Measurements from ENCODE around the gene RGS16.

DNA sequence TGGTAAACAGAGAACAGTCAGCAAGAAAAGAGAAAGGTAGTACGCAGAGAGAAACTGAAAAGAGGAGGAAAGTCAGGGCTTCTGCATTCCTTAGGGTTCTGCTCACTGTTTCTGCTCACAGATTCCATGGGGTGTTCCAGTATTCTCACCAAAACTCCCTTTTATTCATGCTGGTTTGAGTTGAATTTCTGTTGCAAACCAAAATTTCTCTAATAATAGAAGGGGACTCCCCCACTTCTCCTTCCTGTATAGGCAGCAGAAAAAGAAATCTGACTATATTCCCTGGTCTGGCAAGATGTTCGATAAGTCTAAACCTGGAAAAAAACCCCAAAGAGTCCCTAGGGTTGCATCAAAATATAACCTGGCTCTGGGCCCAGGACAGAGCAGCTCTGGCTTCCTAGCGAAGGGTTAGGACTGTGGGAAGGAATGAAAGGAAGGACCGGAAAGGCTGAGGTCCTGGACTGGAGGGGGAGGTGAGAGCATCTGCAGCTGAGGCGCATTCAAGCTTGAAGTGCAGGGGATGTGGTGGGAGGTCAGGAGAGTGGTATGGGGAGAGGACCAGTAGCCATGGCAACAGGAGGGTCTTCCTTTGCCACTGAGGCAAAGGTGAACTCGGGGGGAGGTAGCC lies 18.8 kb upstream of the RGS16 start:
- TF ChIP-seq USF1 (IDR thresholded peaks at IDR 0.05; ENCODE audit: borderline replicate concordance, low read depth): no peak
- no peak for TF ChIP-seq EP300 (IDR thresholded peaks at IDR 0.05; ENCODE audit: borderline replicate concordance in 1 of 2, low read depth in 1 of 2, low read length in 1 of 2)
- TF ChIP-seq SIN3A (IDR thresholded peaks at IDR 0.05; ENCODE audit: borderline replicate concordance, low read depth, low read length): no peak
- TF ChIP-seq, protein P1, sequence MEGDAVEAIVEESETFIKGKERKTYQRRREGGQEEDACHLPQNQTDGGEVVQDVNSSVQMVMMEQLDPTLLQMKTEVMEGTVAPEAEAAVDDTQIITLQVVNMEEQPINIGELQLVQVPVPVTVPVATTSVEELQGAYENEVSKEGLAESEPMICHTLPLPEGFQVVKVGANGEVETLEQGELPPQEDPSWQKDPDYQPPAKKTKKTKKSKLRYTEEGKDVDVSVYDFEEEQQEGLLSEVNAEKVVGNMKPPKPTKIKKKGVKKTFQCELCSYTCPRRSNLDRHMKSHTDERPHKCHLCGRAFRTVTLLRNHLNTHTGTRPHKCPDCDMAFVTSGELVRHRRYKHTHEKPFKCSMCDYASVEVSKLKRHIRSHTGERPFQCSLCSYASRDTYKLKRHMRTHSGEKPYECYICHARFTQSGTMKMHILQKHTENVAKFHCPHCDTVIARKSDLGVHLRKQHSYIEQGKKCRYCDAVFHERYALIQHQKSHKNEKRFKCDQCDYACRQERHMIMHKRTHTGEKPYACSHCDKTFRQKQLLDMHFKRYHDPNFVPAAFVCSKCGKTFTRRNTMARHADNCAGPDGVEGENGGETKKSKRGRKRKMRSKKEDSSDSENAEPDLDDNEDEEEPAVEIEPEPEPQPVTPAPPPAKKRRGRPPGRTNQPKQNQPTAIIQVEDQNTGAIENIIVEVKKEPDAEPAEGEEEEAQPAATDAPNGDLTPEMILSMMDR (IDR thresholded peaks at IDR 0.05): no peak
- TF ChIP-seq POLR2AphosphoS5 (IDR thresholded peaks at IDR 0.05; ENCODE audit: low read depth, low read length): no peak
- no peak for TF ChIP-seq TAF1 (IDR thresholded peaks at IDR 0.05; ENCODE audit: borderline replicate concordance, low read depth, low read length)
- no peak for TF ChIP-seq JUND (IDR thresholded peaks at IDR 0.05)
- TF ChIP-seq RAD21 (IDR thresholded peaks at IDR 0.05; ENCODE audit: low read length): no peak
- no peak for TF ChIP-seq CHD2 (IDR thresholded peaks at IDR 0.05; ENCODE audit: low read length, partially characterized antibody)
- no peak for TF ChIP-seq EZH2phosphoT487 (IDR thresholded peaks at IDR 0.05; ENCODE audit: borderline replicate concordance, low read depth)
- TF ChIP-seq NFIC (IDR thresholded peaks at IDR 0.05; ENCODE audit: borderline replicate concordance): no peak
- TF ChIP-seq MAX (IDR thresholded peaks at IDR 0.05; ENCODE audit: low read depth): no peak
